Subcutaneous adipose tissue (tissue), 4 donors: ENCODE measurements around the gene OR2H2. TPM values are rescaled to one million over a fixed set of nuclear protein-coding genes. Genes with fewer than 3 reads are reported as not detected.

ENCODE experiments used
- total RNA-seq, 4 donors: library from RNA; depleted of rRNA; stranded (reverse); fragments of >200 nt; gene quantifications; one replicate each; pipeline ENCODE4 v1.1.0, GENCODE V29; 2016
- TF ChIP-seq, protein P1 (sequence below): fragments of 450-650 bp; IDR thresholded peaks from one replicate; pipeline ENCODE4 v1.5.1; 2016; ENCODE audit warnings: low read depth, mild to moderate bottlenecking, control low read depth, antibody characterized with exemption, moderate library complexity

OR2H2 gene
- total RNA-seq, 4 donors from 2014 or later: not detected

- TF ChIP-seq, protein P1, sequence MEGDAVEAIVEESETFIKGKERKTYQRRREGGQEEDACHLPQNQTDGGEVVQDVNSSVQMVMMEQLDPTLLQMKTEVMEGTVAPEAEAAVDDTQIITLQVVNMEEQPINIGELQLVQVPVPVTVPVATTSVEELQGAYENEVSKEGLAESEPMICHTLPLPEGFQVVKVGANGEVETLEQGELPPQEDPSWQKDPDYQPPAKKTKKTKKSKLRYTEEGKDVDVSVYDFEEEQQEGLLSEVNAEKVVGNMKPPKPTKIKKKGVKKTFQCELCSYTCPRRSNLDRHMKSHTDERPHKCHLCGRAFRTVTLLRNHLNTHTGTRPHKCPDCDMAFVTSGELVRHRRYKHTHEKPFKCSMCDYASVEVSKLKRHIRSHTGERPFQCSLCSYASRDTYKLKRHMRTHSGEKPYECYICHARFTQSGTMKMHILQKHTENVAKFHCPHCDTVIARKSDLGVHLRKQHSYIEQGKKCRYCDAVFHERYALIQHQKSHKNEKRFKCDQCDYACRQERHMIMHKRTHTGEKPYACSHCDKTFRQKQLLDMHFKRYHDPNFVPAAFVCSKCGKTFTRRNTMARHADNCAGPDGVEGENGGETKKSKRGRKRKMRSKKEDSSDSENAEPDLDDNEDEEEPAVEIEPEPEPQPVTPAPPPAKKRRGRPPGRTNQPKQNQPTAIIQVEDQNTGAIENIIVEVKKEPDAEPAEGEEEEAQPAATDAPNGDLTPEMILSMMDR: no peak
Observed at GRCh38 chr6:29593199-29593855, 8.4 kb downstream of the OR2H2 start.

DNA sequence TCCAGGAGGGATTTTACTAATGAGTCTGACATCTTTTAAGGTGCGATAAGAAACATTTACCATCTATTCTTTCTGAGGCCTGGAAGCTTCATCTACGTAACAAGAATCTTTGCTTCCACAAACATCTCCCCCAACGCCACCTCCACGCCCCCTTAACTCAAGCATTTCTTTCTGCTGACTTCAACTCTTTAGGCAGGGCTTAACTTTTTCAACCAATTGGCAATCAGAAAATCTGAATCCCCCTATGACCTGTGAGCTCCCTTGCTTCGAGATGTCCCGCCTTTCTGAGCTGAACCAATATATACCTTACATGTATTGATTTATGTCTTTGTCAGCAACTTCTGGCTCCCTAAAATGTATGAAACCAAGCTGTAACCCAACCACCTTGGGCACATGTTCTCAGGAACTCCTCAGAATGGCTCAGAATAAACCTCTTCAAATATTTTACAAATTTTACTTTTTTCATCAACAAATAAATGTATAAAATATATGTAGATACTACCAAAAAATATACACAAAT lies 11.5 kb downstream of the OR2H2 start:
- TF ChIP-seq, protein P1: no peak

- TF ChIP-seq, protein P1: no peak
Observed at GRCh38 chr6:29597184-29597583, 12.3 kb downstream of the OR2H2 start.

DNA sequence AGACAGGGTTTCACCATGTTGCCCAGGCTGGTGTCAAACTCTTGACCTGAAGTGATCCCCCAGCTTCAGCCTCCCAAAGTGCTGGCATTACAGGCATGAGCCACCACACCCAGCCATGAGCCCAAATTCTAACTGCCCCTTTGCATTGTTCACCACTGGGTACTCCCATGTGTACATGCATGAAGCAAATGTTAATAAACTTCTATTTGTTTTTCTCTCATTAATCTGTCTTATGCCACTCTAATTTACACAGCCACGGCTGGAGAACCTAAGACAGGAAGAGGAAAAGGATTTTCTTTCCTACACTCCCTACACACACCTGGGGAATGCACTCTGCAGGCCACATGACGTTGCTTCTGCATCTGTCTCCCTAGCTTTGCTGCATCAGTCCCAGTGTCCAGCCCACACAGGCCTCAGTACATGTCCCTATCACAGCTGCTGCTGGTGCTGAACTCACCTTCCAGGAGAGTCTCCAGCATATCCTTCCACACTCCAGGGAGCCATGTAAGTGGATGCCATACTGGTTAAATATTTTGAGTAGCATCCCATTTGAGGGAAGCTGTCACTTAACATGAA lies 13.3 kb downstream of the OR2H2 start:
- TF ChIP-seq, protein P1: no peak

GRCh38 chr6:29602564-29603361 lies 17.8 kb downstream of the OR2H2 start:
- TF ChIP-seq, protein P1: no peak

DNA sequence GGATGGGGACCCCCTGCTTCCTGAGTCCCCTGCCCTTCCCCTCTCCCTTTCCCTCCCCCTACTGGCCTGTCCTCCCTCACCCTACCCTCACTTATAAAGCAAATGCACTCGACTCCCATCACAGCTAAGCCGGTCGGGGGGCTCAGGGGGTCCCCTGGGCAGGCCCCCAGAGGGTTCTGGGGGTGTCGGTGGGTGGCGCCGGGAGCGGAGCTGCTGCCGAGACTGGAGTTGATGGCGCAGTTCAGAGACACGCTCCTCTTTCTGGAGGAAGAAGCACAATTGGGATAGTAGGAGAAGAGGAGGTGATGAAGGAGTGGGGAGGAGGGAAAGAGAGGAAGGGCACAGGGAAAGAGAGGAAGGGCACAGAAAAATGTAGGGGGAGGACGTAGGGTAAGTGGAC lies 18.5 kb downstream of the OR2H2 start:
- TF ChIP-seq, protein P1: no peak

- TF ChIP-seq, protein P1: no peak
Observed at GRCh38 chr6:29603930-29604329, 19.0 kb downstream of the OR2H2 start.
